H9 (cell line): Measurements from ENCODE around the gene GARS1. TPM values are rescaled to one million over a fixed set of nuclear protein-coding genes. Genes with fewer than 3 reads are reported as not detected.

Experiments
- DNase-seq: peaks from one replicate; pipeline ENCODE4 v3.0.0-alpha.2; 2017
- H2AFZ ChIP-seq: one replicate; pipeline ENCODE4 v1.6.1; 2013; ENCODE audit warnings: mild to moderate bottlenecking, low read length, control low read depth, moderate library complexity
- H2AK5ac ChIP-seq: 2 replicates; pipeline ENCODE4 v1.6.1; 2013; ENCODE audit warnings: low read length, control low read depth, mixed read lengths; ENCODE audit not compliant: insufficient read length
- H2BK120ac ChIP-seq: one replicate; pipeline ENCODE4 v1.6.1; 2013; ENCODE audit warnings: low read depth, mild to moderate bottlenecking, low read length, control low read depth, inconsistent platforms; ENCODE audit not compliant: poor library complexity, severe bottlenecking
- H2BK12ac ChIP-seq: 2 replicates; pipeline ENCODE4 v1.6.1; 2013; ENCODE audit warnings: low read length, control low read depth, mixed read lengths, low read depth; ENCODE audit not compliant: insufficient read length
- H2BK15ac ChIP-seq: 2 replicates; pipeline ENCODE4 v1.6.1; 2013; ENCODE audit warnings: low read depth, low read length, control low read depth
- H2BK20ac ChIP-seq: one replicate; pipeline ENCODE4 v1.6.1; 2013; ENCODE audit warnings: low read depth, mild to moderate bottlenecking, low read length, control low read depth, inconsistent platforms; ENCODE audit not compliant: poor library complexity, severe bottlenecking
- H2BK5ac ChIP-seq: 2 replicates; pipeline ENCODE4 v1.6.1; 2013; ENCODE audit warnings: low read length, control low read depth, mixed read lengths; ENCODE audit not compliant: insufficient read length
- H3K14ac ChIP-seq: 2 replicates; pipeline ENCODE4 v1.6.1; 2013; ENCODE audit warnings: low read length, control low read depth; ENCODE audit not compliant: insufficient read depth
- H3K18ac ChIP-seq: 2 replicates; pipeline ENCODE4 v1.6.1; 2013; ENCODE audit warnings: low read depth, mild to moderate bottlenecking, mixed read lengths, low read length, control low read depth; ENCODE audit not compliant: insufficient read length
- H3K23ac ChIP-seq: 2 replicates; pipeline ENCODE4 v1.6.1; 2013; ENCODE audit warnings: low read length, control low read depth, mixed read lengths, low read depth; ENCODE audit not compliant: insufficient read length
- H3K23me2 ChIP-seq: 2 replicates; pipeline ENCODE4 v1.6.1; 2013; ENCODE audit warnings: low read depth, mild to moderate bottlenecking, mixed read lengths, low read length, control low read depth; ENCODE audit not compliant: insufficient read length, poor library complexity, severe bottlenecking
- H3K27ac ChIP-seq: 2 replicates; pipeline ENCODE4 v1.5.1; 2013; ENCODE audit warnings: low read length, control low read depth, mixed read lengths, low read depth; ENCODE audit not compliant: insufficient read length
- H3K27me3 ChIP-seq: 2 replicates; pipeline ENCODE4 v1.6.1; 2013; ENCODE audit warnings: low read length, control low read depth, inconsistent platforms; ENCODE audit not compliant: insufficient read depth
- H3K4ac ChIP-seq: 2 replicates; pipeline ENCODE4 v1.6.1; 2013; ENCODE audit warnings: low read depth, mild to moderate bottlenecking, control low read depth, inconsistent platforms, low read length, moderate library complexity
- H3K4me1 ChIP-seq: 2 replicates; pipeline ENCODE4 v1.6.1; 2013; ENCODE audit warnings: low read length, control low read depth, inconsistent platforms; ENCODE audit not compliant: insufficient read depth
- H3K4me2 ChIP-seq: 2 replicates; pipeline ENCODE4 v1.6.1; 2013; ENCODE audit warnings: low read length, control low read depth, mixed read lengths; ENCODE audit not compliant: insufficient read length, insufficient read depth
- H3K56ac ChIP-seq: 2 replicates; pipeline ENCODE4 v1.6.1; 2013; ENCODE audit warnings: low read depth, mild to moderate bottlenecking, mixed read lengths, low read length, control low read depth; ENCODE audit not compliant: insufficient read length
- H3K79me1 ChIP-seq: 2 replicates; pipeline ENCODE4 v1.6.1; 2013; ENCODE audit warnings: low read depth, mild to moderate bottlenecking, moderate library complexity, low read length, control low read depth, inconsistent platforms; ENCODE audit not compliant: insufficient read depth, poor library complexity, severe bottlenecking
- H3K79me2 ChIP-seq: 2 replicates; pipeline ENCODE4 v1.6.1; 2013; ENCODE audit warnings: low read length, control low read depth, inconsistent platforms; ENCODE audit not compliant: insufficient read depth
- H3K9ac ChIP-seq: 2 replicates; pipeline ENCODE4 v1.6.1; 2013; ENCODE audit warnings: low read length, control low read depth, mixed read lengths; ENCODE audit not compliant: insufficient read length; ENCODE audit errors: extremely low read depth
- H3K9me3 ChIP-seq: one replicate; pipeline ENCODE4 v1.6.1; 2013; ENCODE audit warnings: low read depth, low read length, inconsistent platforms; ENCODE audit not compliant: control insufficient read depth
- H3T11ph ChIP-seq: one replicate; pipeline ENCODE4 v1.6.1; 2013; ENCODE audit warnings: mild to moderate bottlenecking, low read length, control low read depth, inconsistent platforms
- H4K20me1 ChIP-seq: one replicate; pipeline ENCODE4 v1.6.1; 2013; ENCODE audit not compliant: control insufficient read depth, insufficient read length, insufficient read depth
- H4K5ac ChIP-seq: 2 replicates; pipeline ENCODE4 v1.6.1; 2013; ENCODE audit warnings: low read depth, mild to moderate bottlenecking, mixed read lengths, low read length, control low read depth; ENCODE audit not compliant: insufficient read length
- H4K8ac ChIP-seq: replicated peaks from 2 replicates; pipeline ENCODE4 v1.6.1; 2013; ENCODE audit warnings: low read length, control low read depth, mixed read lengths, low read depth; ENCODE audit not compliant: insufficient read length
- H4K91ac ChIP-seq: 2 replicates; pipeline ENCODE4 v1.6.1; 2013; ENCODE audit warnings: low read depth, mild to moderate bottlenecking, moderate library complexity, mixed read lengths, low read length, control low read depth; ENCODE audit not compliant: insufficient read length
- H3K27ac Mint-ChIP-seq, 3 experiments: 2 replicates in 2 of 3; 3 replicates in 1 of 3; pipeline ENCODE4 v1.8.0; 2020 to 2021; ENCODE audit warnings: mixed read lengths in 3 of 3, mild to moderate bottlenecking in 1 of 3, moderate library complexity in 1 of 3
- H3K27me3 Mint-ChIP-seq: 2 replicates; pipeline ENCODE4 v1.8.0; 2021; ENCODE audit warnings: low read depth, mild to moderate bottlenecking, moderate library complexity, mixed read lengths
- H3K36me3 Mint-ChIP-seq, 3 experiments: 2 replicates in 2 of 3; 3 replicates in 1 of 3; pipeline ENCODE4 v1.8.0; 2020 to 2021; ENCODE audit warnings: low read depth in 3 of 3, mixed read lengths in 3 of 3; ENCODE audit not compliant: insufficient read depth in 1 of 3
- H3K4me1 Mint-ChIP-seq, 2 experiments: 2 replicates each; pipeline ENCODE4 v1.8.0; 2020; ENCODE audit warnings: mixed read lengths in 2 of 2
- H3K4me3 Mint-ChIP-seq, 2 experiments: 2 replicates in 1 of 2; 3 replicates in 1 of 2; pipeline ENCODE4 v1.8.0; 2020 to 2021; ENCODE audit warnings: mild to moderate bottlenecking in 2 of 2, mixed read lengths in 2 of 2, moderate library complexity in 1 of 2
- H3K9me3 Mint-ChIP-seq, 2 experiments: 2 replicates in 1 of 2; 3 replicates in 1 of 2; pipeline ENCODE4 v1.8.0; 2020; ENCODE audit warnings: mild to moderate bottlenecking in 2 of 2, mixed read lengths in 2 of 2, moderate library complexity in 1 of 2
- WGBS: extraction: QIAGEN DNeasy Blood & Tissue Kit; methylation state at CpG from one replicate; pipeline ENCODE4 v1.1.7; 2013; ENCODE audit warnings: missing lambda C conversion rate, low lambda C conversion rate, mixed read lengths; ENCODE audit not compliant: insufficient read length; ENCODE audit errors: extremely low coverage; 5-methylcytosine and 5-hydroxymethylcytosine counted together
- total RNA-seq: library from RNA; stranded (reverse); gene quantifications from 2 replicates; pipeline ENCODE4 v1.2.1, GENCODE V29; 2021
- TF ChIP-seq, protein P1 (sequence below): fragments of 200-600 bp; sonication (generic); conservative IDR thresholded peaks from 3 replicates; pipeline ENCODE4 v1.8.0; 2021; ENCODE audit warnings: antibody characterized with exemption, mild to moderate bottlenecking

Gene GARS1
- total RNA-seq, 1 experiment from 2014 or later = 234 TPM

DNA sequence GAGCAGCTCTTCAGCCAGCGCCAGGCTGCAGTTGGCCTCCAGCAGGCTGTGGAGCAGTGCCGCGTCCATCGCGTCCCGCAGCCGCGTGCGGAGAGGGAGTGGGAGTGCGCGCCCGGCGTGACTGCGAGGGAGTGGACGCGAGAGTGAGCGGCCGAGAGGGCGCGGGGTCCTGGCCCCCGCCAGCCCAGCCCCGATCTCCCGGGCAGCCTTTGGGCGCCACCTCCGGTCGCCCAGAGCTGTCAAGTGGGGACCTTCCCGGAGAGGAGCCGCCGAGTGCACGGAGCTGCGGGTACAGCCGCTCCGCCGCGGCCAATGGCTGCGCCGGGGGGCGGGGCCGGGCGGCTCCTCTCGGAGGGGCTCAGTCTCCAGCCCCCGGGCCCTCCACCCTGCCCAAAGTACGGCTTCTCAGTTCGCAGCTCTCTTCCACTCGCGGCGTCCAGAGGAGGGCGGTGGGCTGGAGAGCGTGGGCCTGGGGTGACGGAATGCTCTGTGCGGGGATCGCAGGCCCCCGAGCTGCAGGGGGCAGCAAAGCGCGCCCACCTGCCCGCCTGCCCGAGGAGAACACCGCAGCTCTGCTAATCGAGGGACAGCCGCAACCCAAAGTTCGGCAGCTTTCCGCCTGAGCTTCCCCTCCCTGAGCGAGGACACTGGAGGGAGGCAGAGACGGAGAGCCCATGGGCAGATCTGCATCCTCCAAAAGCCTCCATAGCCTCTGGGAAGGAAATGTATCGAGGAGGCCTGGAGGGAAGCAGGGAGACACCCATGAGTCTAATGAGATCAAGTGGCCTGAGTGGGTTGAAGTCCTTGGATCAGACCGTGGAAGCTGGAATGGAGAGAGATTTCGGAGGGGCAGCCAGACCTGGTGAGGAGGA is 87.8 kb downstream of the GARS1 start, which contains the start of gene CRHR2:
Gene CRHR2, minus strand, starts transcription at position 245 of the 872 bp plus-strand sequence. Its CDS starts 176 bp downstream, at position 69.
- Histone ChIP-seq H4K20me1 (peaks cover 3% of the 10 kb centered on the region), H3K23ac (no peak within 1 kb of the TSS), H3K18ac (no peak within 1 kb of the TSS), H3K14ac (no peak within 1 kb of the TSS; the same call in 1 of the 2 replicates), H4K91ac (no peak within 1 kb of the TSS), H3K56ac (no peak within 1 kb of the TSS), H3K4me2 (peak within 1 kb of the TSS; percentile 73), H2BK15ac (no peak within 1 kb of the TSS), H2AK5ac (no peak within 1 kb of the TSS), H3K4ac (no peak within 1 kb of the TSS), H2AFZ (no peak within 1 kb of the TSS), H3K9me3 (no peaks in the 10 kb centered on the region), H3K79me2 (no peaks in the 10 kb centered on the region), H4K8ac (no peak within 1 kb of the TSS), H2BK120ac (no peak within 1 kb of the TSS), H2BK20ac (no peak within 1 kb of the TSS), H3K27ac (no peak within 1 kb of the TSS), H2BK12ac (no peak within 1 kb of the TSS), H3T11ph (no peak within 1 kb of the TSS), H3K79me1 (no peaks in the 10 kb centered on the region), H3K27me3 (peaks cover 6% of the 10 kb centered on the region; the same call in 1 of the 2 replicates), H3K4me1 (peaks cover 7% of the 10 kb centered on the region; the same call in 1 of the 2 replicates), H3K9ac (no peak within 1 kb of the TSS), H3K23me2 (peaks cover 14% of the 10 kb centered on the region), H2BK5ac (no peak within 1 kb of the TSS), H4K5ac (no peak within 1 kb of the TSS)
- DNase-seq = peak; percentile 70
- no peaks in the 10 kb centered on the region; a peak in 1 of 5 replicates for H3K9me3 Mint-ChIP-seq
- peaks cover 75% of the 10 kb centered on the region for H3K27me3 Mint-ChIP-seq
- H3K4me1 Mint-ChIP-seq = peaks cover 38 to 44% of the 10 kb centered on the region in 2 experiments
- H3K36me3 Mint-ChIP-seq = no peaks in the 10 kb centered on the region; a peak in 1 of 7 replicates
- H3K4me3 Mint-ChIP-seq = peak within 1 kb of the TSS; percentile 67 to 91
- TF ChIP-seq, protein P1, sequence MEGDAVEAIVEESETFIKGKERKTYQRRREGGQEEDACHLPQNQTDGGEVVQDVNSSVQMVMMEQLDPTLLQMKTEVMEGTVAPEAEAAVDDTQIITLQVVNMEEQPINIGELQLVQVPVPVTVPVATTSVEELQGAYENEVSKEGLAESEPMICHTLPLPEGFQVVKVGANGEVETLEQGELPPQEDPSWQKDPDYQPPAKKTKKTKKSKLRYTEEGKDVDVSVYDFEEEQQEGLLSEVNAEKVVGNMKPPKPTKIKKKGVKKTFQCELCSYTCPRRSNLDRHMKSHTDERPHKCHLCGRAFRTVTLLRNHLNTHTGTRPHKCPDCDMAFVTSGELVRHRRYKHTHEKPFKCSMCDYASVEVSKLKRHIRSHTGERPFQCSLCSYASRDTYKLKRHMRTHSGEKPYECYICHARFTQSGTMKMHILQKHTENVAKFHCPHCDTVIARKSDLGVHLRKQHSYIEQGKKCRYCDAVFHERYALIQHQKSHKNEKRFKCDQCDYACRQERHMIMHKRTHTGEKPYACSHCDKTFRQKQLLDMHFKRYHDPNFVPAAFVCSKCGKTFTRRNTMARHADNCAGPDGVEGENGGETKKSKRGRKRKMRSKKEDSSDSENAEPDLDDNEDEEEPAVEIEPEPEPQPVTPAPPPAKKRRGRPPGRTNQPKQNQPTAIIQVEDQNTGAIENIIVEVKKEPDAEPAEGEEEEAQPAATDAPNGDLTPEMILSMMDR = peak; percentile 71
- no peak within 1 kb of the TSS; a peak in 2 of 7 replicates for H3K27ac Mint-ChIP-seq
- WGBS = no CpG with 5 or more reads among the region's 67 CpGs
